ENCODE results near the gene OST4.
A peak's percentile ranks its signal among the peaks of the same experiment; 100 is the strongest.
"Not testable (repeated sequence)": the region's sequence is repeated elsewhere in the genome, so short reads cannot be mapped to it uniquely, and the experiment has no call there.

The OST4 gene

DNA sequence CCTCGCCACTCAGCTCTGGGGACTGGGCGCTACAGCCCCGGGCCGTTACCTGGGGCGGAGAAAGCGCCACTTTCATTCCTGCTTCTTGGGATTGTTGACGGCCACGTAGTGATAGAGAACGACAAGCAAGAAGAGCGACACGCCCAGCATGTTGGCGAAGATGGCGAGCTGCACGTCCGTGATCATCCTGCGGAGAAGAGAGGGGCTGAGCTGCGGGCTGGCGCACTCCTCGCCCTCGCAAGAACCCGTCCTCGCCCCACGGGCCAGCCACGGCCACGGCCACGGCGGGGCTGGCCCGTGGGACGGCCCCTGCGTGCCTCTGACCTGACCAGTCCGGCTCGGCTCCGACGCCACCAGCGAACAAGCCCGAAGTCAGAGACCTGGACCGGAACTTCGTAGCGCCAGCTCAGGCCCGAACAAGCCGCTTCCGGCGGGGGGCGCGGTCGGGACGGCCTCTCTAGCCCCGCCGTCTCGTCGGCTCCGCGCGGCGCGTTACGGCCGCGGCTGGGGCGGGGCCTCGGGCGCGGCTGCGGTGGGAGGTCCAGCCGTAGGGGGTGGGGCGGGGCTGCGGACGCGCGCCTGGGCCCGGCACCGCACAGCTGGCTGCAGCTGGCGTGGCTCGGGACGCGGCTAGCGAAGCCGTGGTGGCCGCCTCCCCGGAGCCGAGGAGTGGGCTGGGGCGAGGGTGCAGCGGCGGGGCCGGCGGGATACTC lies at the start of gene OST4:
Gene OST4, minus strand, starts transcription at position 378 of the 713 bp plus-strand sequence.
- DNase-seq (ENCODE audit: low read depth, low spot score): peak; percentile 94
- peak within 1 kb of the TSS; percentile 99 for H3K4me3 ChIP-seq (ENCODE audit: low read depth, low read length)
- in situ Hi-C loops (cut with HindIII; ENCODE audit: low sequenced_read_pairs): no loop called here
- TF ChIP-seq, protein P1, sequence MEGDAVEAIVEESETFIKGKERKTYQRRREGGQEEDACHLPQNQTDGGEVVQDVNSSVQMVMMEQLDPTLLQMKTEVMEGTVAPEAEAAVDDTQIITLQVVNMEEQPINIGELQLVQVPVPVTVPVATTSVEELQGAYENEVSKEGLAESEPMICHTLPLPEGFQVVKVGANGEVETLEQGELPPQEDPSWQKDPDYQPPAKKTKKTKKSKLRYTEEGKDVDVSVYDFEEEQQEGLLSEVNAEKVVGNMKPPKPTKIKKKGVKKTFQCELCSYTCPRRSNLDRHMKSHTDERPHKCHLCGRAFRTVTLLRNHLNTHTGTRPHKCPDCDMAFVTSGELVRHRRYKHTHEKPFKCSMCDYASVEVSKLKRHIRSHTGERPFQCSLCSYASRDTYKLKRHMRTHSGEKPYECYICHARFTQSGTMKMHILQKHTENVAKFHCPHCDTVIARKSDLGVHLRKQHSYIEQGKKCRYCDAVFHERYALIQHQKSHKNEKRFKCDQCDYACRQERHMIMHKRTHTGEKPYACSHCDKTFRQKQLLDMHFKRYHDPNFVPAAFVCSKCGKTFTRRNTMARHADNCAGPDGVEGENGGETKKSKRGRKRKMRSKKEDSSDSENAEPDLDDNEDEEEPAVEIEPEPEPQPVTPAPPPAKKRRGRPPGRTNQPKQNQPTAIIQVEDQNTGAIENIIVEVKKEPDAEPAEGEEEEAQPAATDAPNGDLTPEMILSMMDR (IDR thresholded peaks at IDR 0.05; ENCODE audit: low read depth, low read length): no peak

DNA sequence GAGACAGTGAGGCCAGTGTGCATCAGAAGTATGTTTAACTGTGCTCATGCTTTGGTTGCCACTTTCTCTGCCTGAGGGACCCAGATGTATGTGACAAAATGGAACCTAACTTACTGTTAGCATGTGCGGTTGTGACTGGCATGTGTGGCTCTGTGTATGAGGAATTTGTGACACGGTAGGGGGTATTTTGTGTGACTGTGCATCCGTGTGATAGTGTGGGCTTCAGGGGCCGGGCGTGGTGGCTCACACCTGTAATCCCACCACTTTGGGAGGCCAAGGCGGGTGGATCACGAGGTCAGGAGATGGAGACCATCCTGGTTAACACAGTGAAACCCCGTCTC lies 47.8 kb upstream of the OST4 start:
- not testable (repeated sequence) for DNase-seq (ENCODE audit: low read depth, low spot score)
- peak overlapping the region; percentile 25 for H3K4me3 ChIP-seq (ENCODE audit: low read depth, low read length)
- in situ Hi-C loops (cut with HindIII; ENCODE audit: low sequenced_read_pairs): loop anchor here (25.0 kb wide), 1 partner anchor 143 kb away; the partner anchor contains the start of gene SLC30A3

DNA sequence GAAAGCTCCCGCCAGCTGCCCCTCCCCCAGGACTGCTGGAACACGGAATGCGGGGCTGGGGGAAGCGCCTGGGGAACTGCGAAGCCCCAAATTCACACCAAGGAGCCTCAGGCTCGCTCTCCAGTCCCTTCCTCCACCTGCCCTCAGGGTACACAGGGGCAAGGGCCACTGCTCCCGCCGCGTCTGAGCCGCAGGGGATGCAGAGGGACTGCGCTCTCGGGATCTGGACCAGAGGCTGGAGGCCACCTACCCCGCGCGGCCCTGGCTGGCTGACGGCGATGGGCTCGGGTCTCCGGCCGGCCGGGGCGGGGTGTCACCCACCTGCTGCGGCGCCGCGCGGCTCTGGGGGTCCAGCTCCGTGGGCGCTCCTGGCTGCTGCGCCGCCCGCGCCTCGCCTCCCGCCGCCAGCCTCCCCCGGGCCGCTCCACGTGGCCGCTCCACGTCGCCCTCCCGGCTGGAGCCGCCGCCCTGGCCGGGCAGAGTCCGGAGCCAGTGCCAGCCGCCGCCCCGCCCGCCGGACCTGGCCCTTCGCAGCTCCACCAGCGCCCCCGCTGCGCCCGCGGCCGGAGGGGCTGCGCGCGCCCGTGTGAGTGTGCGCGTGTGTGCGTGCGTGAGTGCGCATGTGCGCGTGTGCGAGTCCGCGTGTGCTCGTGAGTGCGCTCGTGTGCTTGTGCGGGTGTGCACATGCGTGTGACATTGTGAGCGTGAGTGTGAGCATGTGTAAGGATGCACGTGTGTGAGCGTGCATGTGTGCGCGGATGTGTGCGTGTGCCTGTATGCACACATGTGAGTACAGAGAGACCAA lies 47.3 kb upstream of the OST4 start, which contains the start of gene CGREF1:
Gene CGREF1, minus strand, starts transcription at position 604 of the 805 bp plus-strand sequence. CDS start 14,762 bp downstream, outside the sequence.
- DNase-seq (ENCODE audit: low read depth, low spot score): no peak
- in situ Hi-C loops (cut with HindIII; ENCODE audit: low sequenced_read_pairs): loop anchor here (25.0 kb wide), 1 partner anchor 144 kb away; the partner anchor contains the start of gene SLC30A3
- TF ChIP-seq, protein P1 (IDR thresholded peaks at IDR 0.05; ENCODE audit: low read depth, low read length): no peak
- H3K4me3 ChIP-seq (ENCODE audit: low read depth, low read length): peak within 1 kb of the TSS; percentile 31

DNA sequence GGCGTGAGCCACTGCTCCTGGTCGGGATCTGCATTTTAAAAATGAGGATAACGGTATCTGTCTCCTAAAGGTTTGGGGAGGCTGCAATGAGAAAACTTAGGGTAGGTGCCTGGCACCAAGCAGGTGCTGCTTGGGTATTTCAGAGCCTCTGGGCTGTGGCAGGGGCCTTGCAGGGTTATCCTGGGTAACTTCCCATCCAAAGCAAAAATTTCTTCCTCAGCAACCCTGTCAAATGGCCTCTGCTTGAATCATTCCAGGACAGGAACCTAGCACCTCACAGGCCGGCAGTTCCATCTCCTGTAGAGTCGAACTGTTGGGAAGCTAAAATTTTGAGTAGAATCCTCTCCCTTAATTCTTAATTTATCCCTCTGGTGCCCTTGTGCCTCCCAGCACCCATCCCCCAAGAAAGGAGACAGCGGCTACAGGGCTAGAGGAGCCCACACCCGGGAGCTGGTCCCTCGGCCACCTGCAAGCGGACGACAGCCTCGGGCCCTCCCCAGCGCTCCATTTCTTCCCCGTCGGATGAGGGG lies 46.6 kb upstream of the OST4 start:
- TF ChIP-seq, protein P1 (IDR thresholded peaks at IDR 0.05; ENCODE audit: low read depth, low read length): no peak
- in situ Hi-C loops (cut with HindIII; ENCODE audit: low sequenced_read_pairs): loop anchor here (25.0 kb wide), 1 partner anchor 144 kb away; the partner anchor contains the start of gene SLC30A3
- peak overlapping the region; percentile 31 for H3K4me3 ChIP-seq (ENCODE audit: low read depth, low read length)
- DNase-seq (ENCODE audit: low read depth, low spot score): no peak

DNA sequence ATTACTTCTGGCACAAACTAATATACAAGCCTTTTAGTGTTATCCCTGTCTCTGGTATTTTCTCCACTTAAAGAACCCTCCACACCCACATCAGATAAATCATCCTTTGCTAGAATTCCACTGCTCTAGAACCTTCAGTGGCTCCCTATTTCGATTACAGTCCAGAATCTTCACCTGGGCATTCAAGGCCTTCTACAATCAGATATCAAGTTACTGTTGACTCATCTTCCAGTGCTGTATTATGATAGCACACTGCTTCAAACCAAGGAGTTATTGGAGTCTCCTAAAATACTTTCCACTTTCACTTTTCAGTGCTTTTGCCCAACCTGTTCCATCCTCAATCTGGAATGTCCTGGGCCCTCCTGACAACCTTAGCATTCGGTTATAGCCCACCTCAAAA lies 44.1 kb upstream of the OST4 start:
- no peak for DNase-seq (ENCODE audit: low read depth, low spot score)

DNA sequence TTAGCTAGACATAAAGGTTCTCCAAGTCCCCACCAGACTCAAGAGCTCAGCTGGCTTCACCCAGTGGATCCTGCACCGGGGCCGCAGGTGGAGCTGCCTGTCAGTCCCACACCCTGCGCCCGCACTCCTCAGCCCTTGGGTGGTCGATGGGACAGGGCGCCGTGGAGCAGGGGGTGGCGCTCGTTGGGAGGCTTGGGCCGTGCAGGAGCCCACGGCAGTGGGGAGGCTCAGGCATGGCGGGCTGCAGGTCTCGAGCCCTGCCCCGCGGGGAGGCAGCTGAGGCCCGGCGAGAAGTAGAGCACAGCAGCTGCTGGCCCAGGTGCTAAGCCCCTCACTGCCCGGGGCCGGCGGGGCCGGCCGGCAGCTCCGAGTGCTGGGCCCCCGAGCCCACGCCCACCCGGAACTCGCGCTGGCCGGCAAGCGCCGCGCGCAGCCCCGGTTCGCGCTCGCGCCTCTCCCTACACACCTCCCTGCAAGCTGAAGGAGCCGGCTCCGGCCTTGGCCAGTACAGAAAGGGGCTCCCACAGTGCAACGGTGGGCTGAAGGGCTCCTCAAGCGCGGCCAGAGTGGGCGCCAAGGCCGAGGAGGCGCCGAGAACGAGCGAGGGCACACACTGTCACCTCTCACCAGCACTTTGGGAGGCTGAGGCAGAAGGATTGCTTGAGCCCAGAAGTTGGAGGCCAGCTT lies 40.1 kb upstream of the OST4 start:
- in situ Hi-C loops (cut with HindIII; ENCODE audit: low sequenced_read_pairs): loop anchor here (25.0 kb wide), 1 partner anchor 151 kb away; the partner anchor contains the start of gene SLC30A3
- not testable (repeated sequence) for H3K4me3 ChIP-seq (ENCODE audit: low read depth, low read length); DNase-seq (ENCODE audit: low read depth, low spot score)

More for the DNA sequence above, 44.1 kb upstream of the OST4 start:
- in situ Hi-C loops (cut with HindIII; ENCODE audit: low sequenced_read_pairs): loop anchor here (25.0 kb wide), 1 partner anchor 147 kb away; the partner anchor contains the start of gene SLC30A3
- H3K4me3 ChIP-seq (ENCODE audit: low read depth, low read length): no peak overlapping the region
- TF ChIP-seq, protein P1 (IDR thresholded peaks at IDR 0.05; ENCODE audit: low read depth, low read length): no peak

DNA sequence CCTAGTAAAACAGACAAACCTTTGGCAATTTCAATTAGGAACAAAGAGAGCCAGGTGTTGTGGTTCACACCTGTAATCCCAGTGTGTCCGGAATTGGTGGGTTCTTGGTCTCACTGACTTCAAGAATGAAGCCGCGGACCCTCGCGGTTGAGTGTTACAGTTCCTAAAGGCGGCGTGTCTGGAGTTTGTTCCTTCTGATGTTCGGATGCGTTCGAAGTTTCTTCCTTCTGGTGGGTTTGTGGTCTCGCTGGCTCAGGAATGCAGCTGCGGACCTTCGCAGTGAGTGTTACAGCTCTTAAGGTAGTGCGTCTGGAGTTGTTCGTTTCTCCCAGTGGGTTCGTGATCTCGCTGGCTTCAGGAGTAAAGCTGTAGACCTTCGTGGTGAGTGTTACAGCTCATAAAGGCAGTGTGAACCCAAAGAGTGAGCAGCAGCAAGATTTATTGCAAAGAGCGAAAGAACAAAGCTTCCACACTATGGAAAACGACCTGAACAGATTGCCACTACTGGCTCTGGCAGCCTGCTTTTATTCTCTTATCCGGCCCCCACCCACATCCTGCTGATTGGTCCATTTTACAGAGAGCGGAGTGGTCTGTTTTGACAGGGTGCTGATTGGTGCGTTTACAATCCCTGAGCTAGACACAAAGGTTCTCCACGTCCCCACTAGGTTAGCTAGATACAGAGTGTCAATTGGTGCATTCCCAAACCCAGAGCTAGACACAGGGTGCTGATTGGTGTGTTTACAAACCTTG lies 39.3 kb upstream of the OST4 start:
- H3K4me3 ChIP-seq (ENCODE audit: low read depth, low read length); DNase-seq (ENCODE audit: low read depth, low spot score): not testable (repeated sequence)
- in situ Hi-C loops (cut with HindIII; ENCODE audit: low sequenced_read_pairs): loop anchor here (25.0 kb wide), 1 partner anchor 152 kb away; the partner anchor contains the start of gene SLC30A3
